GM19025 (cell line): Measurements from ENCODE around the gene ST3GAL5.

Experiments used
- ATAC-seq: cut with Tn5 transposase; IDR thresholded peaks from one replicate; pipeline ENCODE4 v1.9.1; 2021; ENCODE audit warnings: mild to moderate bottlenecking, low read depth, moderate library complexity; ENCODE audit not compliant: unreplicated experiment

Gene ST3GAL5

DNA sequence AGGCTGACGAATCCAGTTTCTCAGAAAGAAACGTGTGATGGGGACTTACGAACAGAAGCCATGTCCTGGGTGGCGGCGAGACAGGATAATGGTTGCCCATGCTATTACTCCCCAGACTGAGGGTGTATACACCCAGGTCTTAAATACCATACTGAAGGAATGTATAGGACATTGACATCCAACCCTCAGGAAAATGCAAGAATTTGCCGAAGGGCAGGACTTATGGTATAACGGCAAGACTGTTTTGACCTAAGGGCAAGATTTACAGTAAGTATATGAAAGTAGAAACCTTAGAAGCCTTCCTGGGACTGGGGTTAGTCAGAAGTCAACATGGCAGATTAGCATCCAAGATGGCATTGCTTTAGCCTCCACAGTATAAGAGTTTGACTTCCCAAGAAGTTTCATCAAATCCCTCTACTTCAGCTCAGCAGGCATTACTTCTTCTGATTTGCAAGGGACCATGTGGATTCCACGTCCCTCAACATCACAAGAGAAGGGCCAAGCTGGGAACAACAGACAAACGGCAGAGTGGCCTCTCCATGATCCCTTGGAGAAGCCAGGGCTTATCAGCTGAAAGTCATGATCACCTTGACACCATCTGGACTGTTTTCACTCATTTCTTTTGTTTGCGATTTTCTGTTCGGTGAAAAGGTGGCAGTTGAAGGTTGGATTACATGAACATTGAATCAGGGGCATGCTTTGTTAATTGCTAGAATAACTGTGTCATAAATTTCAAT lies 21.1 kb downstream of the ST3GAL5 start:
- ATAC-seq, result no peak

DNA sequence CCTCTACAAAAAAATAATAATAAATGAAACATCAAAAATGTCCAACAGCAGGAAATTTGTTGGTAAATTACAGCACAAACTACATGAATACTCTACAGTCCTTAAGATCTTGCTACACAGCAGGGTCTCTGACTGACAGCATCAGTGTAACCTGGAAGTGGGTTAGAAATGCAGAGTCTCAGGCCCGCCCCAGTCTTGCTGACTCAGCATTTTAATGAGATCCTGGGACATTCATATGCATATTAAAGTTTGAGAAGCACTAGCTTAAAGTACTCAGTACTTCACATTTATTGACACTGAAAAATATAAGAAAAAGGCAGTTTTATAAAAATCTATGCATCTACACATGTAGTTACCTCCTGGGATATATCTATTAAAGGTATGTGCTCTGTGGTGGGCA lies 21.7 kb downstream of the ST3GAL5 start:
- ATAC-seq, result no peak

DNA sequence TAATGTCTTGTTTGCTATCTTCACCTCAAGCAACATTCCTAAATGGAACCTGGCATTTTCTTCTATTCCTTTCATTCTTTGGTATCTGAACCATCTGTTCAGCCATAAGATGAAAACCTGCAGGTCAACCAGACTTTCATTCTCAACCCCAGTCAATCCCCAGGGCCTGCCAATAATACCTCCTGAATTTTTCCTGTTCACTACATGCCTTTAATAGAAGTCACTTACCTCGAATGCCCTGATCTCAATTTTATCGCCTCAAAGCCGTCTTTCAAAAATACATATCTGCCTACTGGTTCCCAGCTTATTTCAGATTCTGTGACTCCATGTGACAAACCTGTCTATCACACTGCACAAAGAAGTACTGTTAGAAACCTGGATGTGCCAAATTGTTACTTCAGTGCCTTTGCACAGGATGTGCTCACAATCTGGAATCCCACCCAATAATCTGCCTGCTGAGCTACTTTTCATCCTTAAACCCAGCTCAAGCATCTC lies 22.6 kb downstream of the ST3GAL5 start:
- ATAC-seq, result no peak

DNA sequence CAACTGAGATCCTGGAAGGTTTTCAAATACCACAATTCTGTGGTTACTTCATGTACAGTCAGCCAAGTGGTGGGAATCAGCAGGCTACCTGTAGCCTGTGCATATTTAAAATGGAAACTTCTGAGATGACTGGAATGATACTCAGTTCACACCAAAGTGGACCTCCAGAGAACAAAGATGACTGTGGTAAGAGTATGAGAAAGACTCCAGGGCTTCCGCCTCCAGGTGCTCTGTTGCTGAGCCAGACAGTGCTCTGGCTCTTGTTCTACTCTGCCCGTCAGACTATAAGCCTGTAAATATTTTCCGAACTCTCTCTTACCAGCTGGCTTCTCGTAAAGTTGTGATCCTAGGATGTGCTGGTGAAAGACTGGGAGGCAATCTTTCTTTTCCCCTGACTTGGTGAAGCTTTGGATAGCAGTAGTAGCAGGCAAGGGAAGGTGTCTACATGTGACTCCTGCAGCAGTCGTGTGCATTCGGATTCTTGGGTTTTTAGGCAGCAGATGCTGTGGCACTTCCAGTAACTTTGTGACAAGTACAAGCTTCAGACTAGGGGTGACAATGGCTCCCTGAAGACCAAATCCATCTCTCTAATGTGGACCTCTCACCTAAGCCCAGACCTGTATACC lies 23.1 kb downstream of the ST3GAL5 start:
- peak; percentile 80 for ATAC-seq

DNA sequence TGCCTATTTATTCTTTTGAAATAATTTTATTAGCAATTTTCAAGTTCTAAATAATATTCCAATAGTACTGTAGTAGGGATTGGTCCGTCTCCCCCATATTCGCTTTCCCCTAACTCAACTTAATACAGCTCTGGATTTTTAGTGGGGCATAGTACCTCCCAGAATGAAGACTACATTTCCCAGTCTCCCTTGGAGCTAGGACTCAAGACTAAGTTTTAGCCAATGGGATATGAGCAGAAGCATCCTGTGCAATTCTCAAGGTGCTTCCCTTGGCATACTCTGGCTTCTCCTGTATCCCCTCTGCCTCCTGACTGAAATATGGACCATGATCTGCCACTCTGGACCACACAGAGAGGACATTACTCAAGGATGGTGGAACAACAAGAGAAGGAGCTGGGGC lies 24.1 kb downstream of the ST3GAL5 start:
- ATAC-seq, result no peak

DNA sequence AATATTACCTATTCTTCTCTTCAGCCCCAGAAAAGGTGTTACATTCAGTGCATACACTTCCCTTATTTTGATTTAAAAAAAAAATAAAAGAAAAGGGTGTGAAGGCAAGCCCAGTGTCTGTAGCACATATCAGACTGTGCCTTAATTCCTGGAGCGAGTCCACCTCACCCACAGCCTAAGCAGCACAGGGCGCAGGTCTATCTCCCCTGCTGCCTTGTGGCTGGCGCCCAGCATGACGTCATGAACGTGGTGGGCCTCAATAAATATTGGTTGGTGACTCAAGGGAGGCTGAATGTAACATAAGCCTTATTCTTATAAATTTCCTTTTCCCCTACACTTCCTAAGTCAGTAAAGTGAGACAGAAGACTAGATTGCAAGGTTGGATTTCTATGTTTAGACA lies 26.4 kb downstream of the ST3GAL5 start:
- no peak for ATAC-seq

DNA sequence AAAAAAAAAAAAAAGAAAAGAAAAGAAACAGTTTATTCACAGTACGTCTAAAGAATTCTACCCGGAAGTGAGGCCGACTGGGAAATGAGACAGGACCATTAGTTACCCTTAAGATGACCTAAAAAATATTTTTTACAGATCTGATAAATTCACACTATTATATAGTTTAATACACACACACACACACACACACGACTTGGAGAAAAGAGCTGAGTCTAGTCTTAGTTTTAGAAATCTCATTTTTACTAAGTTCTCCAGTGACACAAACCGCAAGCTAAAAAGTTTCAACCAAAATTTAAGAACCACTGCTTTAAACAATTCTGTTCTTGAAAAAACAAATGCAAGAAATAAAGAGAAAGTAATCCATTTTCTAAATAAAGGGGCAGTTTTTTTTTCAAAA lies 27.1 kb downstream of the ST3GAL5 start:
- no peak for ATAC-seq

DNA sequence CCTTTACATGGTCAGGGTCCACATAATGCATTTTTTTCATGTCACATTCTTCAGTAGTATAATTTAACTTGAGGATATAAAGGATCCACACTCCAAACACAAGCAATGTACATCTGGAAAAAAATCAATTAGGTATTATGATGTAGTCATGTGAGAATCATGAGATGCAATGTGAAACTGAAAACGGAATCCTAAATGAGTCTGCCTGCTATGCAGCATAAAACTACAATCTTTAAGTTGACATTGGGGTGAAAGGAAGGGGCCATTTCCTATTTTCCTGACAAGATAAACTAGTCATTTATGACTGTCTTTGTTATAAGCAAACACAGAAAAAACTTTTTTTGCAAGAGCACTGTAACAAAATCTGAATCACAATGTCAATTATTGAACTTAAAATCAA lies 27.6 kb downstream of the ST3GAL5 start:
- no peak for ATAC-seq

DNA sequence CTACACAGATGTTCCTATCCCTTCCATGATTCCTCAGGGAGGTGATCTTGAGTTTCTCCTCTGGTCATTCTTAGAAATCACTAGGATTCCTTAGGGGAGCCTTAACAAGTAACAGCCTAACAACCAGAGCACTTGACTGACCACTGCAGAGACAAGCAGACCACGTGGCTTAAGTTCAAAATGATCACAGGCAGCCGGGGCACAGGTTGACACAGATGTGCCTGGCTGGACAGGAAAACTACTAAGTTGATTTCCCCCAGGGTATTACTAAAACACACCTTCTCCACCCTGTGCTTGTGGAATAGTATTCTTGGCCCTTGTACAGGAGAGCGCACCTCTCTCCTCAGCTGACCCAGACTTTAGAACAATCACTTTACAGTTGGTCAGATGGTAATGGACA lies 29.9 kb downstream of the ST3GAL5 start:
- no peak for ATAC-seq

DNA sequence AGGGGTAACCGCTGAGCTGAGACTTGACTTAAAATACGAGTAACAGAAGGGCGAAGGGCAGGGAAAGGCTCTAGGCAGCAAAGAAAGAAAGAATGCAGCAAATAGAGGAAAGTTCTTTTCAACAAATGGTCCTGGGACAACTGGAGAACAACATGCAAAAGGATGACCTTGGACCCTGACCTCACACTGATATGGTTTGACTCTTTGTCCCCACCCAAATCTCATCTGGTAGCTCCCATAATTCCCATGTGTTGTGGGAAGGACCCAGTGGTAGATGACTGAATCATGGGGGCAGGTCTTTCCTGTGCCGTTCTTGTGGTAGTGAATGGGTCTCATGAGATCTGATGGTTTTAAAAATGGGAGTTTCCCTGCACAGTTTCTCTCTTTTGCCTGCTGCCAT lies 33.9 kb downstream of the ST3GAL5 start:
- no peak for ATAC-seq

DNA sequence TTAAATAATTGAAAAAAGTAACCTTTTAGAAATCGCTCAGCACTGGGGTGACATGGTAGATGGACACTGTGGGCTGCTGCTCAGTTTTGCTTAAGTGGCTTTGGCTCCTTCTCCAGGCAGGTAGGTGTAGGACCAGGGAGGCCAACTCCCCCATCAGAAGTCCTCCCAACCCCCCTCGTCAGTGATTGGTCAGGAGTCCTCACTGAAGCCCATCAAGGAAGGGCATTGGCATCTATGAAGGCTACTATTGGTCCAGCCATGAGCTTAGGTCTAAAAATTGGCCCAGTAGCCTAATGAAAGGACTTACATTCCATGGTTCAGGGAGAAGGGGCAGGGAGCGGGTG lies 34.7 kb downstream of the ST3GAL5 start:
- no peak for ATAC-seq

DNA sequence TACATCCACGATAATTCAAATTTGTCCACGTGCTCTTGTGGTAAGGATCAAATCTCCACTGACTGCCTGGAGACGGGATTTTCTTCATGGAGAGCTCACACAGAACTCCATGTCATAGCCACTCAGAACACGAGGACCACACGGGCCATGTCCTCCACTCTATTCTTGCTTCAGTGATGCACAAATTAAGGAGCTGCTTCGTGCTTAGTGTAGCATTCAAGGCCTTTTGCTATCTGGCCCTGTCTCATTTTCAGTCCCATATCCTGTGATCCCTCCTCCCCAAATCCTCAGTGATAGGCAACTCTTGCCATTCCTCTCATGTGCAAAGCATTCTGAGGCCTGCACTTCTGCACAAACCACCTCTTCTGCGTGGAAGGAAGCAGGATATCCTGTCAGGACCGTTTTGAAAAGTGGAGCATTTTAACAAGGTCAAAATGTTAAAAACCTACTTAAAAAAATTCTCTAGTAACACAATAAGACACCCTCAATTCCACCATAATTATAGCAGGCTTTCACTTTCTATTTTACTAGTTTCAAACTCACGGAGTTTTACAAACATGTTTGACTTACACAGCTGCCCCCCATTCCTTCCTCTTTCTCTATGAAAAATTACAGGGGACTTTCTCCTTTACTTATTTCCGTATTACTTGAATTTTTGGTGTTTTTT lies 35.2 kb downstream of the ST3GAL5 start:
- ATAC-seq, result no peak

DNA sequence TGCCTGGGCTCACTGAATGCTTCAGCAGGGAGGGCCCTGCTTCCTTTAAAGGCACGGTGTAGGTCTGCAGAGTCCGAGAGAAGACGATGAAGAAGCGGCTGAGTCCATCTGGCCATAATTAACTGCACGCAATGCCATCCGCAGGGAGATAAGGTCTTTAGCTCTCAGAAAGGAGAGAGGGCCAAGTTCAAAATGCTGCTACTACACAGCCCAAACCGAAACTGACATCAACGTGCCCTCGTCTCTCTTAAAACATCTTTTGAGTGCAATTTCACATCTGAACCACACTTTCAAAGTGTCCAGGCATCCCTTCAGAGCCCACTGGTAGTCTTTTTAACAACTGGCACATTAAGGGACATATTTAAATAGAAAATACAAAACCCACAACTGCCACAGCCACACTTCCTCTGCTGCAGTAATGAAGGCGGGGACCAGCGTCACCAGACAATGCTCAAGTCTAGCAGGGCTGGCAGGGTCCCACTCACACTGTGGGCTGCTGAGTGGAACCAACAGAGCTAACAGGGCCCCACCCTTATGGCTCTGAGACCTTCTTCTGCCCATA lies 35.8 kb downstream of the ST3GAL5 start:
- peak; percentile 74 for ATAC-seq

DNA sequence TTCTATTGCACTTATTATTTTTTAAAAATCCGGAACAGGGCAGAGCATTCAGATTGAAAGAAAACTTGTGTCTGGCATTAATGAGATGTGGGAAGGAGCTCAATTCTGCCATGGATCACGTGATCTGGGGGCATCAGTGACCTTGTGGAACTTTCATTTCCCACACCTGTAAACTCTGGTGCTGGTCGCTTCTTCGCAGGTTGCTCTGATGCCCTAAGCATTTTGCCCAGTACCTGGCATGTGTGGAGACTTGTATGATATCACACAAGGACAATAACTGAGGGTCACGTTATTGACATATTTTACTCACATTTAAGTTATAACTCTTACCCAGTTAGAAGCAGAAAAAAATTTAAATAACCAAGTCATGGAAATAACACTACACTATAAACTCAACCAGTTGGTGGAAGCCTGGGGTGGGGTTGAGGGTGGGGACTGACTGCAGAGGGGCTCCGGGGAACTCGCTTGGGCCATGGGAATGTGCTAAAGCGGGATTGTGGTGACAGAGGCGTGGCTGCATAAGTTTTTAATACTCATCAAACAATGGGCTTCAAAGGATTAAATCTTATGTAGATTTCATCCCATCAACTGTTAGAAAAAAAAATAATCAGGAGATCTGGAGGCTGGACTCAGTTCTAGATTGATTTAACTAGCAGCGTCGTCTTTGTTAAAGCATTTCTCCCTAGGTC lies 36.5 kb downstream of the ST3GAL5 start:
- ATAC-seq, result no peak

DNA sequence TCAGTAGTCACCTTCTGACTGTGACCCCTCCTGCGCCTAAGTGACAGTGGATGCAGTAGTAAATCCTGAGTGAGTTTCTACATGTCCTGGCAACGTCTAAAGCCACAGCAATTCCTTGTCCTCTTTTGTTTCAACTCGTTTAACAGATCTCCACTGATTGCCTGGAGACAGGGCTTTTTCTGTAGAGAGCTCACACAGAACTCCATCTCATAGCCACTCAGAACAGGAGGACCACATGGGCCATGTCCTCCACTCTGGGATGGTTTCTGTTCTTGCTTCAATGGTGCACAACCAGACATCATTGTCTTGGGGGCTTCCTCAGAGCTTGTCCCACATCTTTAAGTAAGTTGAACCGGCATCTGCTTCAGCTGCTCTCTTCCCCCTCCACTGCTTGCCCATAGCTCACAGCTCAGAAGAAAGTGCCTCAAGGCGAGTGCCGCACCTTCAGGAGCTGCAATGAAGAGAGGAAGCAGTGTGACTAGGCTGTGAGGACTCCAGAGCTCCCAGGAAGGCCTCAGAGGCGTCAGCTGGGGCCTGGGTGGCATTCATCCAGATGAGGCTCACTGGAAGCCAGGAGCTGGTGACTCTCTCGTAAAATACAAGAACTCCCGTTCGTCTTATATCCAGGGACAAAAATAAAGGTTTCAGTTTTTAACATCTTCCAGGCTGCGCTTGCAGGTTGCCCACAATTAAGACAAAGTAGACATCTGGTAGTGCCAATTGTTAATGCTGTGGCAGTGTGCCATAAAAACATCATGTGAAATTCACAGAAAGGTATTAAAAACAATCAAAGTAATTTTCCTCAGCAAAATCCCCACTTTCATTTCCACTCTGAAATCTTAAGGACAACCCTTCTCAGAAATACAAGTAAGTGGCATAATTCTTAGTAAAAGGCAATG lies 37.3 kb downstream of the ST3GAL5 start:
- ATAC-seq, result no peak

DNA sequence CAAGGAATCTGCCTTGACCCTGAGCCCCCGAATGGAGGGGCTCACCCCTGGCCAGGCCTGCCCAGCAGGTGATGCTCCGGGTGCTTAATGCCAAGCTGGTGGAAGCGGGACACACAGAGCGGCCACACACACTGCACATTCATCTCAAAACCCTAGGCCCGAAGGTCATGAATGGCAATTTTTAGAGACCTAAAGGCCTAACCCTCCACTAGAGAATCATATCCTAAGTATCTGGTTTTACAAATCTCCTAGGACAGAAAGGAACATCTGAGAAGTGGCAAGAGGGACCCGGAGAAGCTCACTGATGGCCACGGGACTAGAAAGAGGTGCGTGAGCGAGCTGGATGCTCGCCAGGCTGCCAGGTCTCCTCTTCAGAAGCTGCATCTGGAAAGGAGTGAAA lies 38.3 kb downstream of the ST3GAL5 start:
- no peak for ATAC-seq

DNA sequence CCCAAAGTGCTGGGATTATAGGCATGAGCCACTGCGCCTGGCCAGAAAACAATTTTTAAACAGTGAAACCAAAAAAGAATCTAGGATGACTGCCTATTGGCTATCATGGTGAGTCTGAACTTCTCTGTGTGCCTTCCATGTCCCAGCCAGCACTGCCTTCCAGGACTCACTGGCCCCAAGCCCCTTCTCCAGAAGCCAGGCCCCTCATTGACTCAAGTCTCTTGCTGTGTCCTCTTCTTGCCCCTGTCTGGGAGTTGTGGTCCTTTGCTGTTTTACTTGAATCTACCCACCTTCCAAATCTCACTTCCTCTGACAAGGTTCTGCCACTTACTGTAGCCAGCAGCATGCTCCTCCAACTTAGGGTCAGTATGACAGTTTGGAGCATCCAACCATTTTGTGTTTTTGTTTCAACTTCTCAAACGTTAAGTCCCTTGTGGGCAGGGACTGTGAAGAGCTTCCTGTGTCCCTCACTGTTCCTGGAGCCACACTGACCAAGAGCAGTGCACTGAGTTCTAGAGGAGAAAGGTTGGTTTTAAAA lies 41.7 kb downstream of the ST3GAL5 start:
- ATAC-seq, result no peak

DNA sequence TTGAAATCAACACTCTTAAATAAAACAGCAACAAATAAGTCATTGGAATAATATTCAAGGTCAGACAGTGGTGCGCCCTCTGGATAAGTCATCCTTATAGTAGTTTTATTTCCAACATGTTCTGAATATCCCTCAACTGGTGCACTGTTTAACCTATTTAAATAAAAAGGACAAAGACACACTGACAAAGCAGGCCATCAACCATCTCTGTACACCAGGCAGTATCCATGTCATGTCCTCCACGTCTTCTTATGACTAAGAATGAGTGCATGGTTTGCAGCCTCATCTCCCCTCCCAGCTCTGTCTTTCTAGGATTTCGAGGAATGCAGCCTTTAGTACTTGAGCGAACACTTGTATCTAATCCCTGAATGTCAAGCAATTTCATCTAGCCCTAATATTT lies 42.4 kb downstream of the ST3GAL5 start:
- ATAC-seq, result no peak

DNA sequence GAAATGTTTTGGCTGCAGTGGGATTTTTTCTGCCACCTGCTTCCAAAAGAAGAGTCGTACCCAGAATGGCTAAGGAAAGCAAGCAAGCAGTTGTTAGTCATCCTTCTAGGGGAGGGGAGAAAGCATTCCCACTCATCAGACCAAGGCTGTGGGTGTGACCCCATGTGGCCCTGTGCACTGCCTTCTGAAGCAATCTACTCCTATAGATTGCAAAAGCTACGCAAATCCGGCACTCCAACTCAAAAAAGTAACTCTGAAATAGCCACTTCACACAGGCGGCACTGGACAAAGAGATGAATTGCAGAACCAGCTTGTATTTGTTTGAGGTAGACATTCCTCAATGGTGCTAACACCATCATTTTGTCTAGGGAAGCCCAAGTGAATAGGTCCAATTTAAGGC lies 44.3 kb downstream of the ST3GAL5 start:
- no peak for ATAC-seq

DNA sequence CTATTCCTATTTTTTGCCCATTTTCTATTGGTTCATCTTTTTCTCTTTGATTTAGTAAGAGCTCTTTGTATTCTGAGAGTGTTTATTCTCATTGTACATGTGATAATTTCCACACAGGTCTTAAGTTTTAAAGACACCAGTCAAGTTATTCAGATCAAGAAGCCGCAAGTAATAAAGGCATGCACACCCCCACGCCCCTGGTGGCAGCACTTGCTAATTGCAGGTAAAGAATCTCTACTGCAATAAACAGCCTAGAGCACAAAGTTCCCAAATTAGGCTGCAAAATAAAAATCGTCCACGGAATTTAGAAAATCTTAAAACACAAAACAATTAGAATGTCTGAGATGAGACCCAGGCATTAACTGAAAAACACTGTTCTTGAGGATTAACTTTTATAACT lies 45.2 kb downstream of the ST3GAL5 start:
- no peak for ATAC-seq
